D341Med (cell line): Measurements from ENCODE around the gene ARL14.
"Not testable (repeated sequence)": the region's sequence is repeated elsewhere in the genome, so short reads cannot be mapped to it uniquely, and the experiment has no call there.

Experiments
- DNase-seq: peaks from one replicate; pipeline ENCODE4 v3.0.0; 2012; ENCODE audit warnings: low spot score

ARL14 gene

GRCh38 chr3:160677459-160677881 lies 510 bp downstream of the ARL14 start:
- DNase-seq, result no peak

- DNase-seq, result no peak
Observed at GRCh38 chr3:160678292-160678842, 1.4 kb downstream of the ARL14 start.

GRCh38 chr3:160684368-160684740 lies 7.4 kb downstream of the ARL14 start:
- no peak for DNase-seq

DNA sequence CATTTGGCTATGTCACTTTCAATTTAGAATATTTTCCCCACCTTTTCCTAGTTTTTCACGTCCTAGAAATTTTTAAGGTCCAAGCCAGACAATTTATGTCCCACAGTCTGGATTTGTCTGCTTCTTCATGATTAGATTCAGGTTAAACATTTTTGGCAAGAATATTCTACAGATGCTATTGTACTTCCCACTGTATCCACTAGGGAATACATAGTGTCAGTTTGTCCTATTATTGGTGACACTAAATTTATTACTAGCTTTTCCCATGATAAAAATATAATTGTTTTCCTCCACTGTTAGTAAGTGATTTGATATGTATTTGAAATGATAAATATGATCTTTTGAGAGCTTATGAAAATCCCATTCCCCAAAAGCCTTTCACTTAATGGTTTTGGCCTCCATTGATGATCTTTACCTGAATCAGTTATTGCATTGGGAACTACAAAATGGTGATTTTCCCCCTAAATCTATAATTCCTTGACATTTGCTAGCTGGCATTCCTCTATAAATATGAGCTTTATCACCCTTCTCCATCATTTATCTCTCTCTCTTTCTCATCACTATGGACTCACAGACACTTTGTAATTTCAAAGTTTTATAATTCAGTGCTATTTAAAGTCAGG lies 8.3 kb downstream of the ARL14 start:
- no peak for DNase-seq

DNA sequence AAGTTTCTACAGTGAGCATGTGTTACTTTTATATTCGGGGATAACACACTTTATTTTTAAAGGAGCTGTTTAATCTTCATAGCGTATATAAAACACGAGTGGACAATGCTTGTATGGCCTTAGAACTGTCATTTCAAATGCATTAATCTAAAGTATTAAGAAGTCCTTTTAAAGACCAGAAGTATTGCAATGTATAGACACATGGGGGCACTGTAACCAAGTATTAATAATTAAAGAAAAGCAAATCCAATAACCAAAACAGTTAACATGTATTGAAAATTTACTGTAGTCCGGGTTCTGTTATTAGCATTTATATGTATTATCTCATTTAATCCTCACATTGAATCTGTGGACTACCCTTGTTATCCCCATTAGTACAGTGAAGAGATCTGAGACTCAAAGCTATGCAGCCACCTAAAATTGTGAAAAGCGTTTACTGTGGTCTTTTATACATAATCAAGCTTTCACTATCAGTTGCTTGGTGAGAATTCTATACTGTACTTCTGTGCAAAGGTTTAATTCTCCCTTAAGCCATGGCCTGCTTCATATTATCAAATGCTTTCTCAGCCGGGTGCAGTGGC lies 10.1 kb downstream of the ARL14 start:
- peak; percentile 28 for DNase-seq

- DNase-seq, result no peak
Observed at GRCh38 chr3:160691151-160691550, 14.2 kb downstream of the ARL14 start.

GRCh38 chr3:160691962-160692361 lies 15.0 kb downstream of the ARL14 start:
- no peak for DNase-seq

- DNase-seq, result no peak
Observed at GRCh38 chr3:160693191-160693590, 16.2 kb downstream of the ARL14 start.

DNA sequence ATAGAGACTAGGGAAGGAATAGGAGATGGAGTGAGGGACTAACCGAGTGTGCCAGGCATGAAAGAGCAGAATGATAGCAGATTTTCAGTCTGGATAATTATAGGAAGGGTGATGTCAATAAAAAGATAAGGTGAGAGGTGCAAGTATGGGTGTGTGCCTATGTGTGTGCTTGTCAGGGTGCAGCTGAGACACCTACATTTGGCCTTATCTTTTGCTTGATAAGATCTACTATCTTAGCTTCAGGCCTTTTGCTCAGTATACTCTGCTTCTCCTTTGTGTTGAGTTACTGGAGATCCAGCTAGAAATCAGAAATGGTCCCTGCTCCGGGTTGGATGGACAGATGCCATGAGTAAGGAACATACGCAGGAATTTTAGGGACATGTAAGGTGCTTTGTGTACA lies 17.4 kb downstream of the ARL14 start:
- no peak for DNase-seq

GRCh38 chr3:160695003-160695402 lies 18.0 kb downstream of the ARL14 start:
- DNase-seq, result no peak

GRCh38 chr3:160695915-160696327 lies 19.0 kb downstream of the ARL14 start:
- DNase-seq, result no peak

GRCh38 chr3:160697637-160698380 lies 20.8 kb downstream of the ARL14 start:
- DNase-seq, result no peak

- DNase-seq, result no peak
Observed at GRCh38 chr3:160698599-160699195, 21.7 kb downstream of the ARL14 start.

DNA sequence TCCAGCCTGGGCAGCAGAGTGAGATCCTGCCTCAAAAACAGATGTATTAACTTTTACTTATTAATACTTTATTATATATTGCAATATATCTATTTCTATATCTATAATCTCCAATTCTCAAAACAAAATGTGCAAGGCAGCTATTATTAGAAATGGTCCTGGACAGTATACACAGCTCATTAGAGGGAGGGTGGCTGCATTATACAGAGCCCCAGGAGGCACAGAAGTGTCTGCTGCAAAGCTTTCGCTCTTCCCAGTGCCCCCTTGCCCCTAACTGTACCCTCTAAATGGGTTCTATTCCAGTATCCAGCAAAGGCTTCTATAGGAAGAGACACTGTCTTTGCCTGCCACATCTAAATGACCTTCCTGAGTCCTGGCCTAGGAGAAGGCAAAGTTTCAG lies 24.5 kb downstream of the ARL14 start:
- no peak for DNase-seq

- no peak for DNase-seq
Observed at GRCh38 chr3:160702290-160702689, 25.3 kb downstream of the ARL14 start.

DNA sequence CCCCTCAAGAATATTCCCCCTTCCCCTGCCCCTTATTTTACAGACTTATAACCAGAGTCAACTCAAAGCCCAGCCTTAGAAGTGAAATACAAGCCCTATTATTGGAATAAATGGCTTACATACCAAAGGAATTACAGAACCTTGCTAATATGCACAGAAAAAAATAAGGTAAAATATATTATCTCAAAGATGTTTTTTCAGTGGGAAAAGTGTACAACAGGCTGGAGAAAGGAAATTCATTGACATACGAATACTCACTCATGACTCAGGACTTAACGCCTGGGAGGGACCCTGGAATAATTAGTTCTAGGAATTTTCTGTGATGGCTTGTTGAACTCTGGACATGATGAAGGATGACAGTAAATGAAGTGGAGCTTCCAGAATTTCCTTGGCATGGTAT lies 27.0 kb downstream of the ARL14 start:
- DNase-seq, result no peak

DNA sequence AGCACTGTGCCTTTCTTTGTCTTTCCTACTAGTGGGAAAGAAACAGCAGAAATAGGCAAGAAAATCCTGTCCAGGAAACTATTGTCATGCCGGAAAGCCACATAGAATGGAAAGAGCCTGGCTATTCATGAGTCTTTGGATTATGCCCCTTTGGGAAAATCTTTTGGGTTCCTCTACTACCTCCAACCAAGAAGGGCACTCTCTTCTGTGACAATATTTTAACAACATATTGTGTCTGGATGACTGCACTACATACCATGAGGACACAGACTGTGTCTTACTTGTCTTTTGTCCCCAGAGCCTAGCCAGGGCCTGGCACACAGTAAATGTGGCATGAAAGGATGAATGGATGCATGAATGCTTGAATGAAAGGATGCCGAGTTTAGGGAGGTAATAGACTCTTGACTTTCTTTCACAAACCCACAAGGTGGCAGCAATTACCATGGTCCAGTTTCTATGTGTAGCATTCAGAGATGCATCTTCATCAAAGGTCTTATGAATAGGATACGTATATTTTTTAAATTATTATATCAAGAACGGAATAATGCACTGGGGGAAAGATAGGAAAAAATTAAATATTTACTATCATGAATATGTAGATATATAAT lies 30.3 kb downstream of the ARL14 start:
- peak; percentile 62 for DNase-seq

- no peak for DNase-seq
Observed at GRCh38 chr3:160709477-160710182, 32.7 kb downstream of the ARL14 start.

DNA sequence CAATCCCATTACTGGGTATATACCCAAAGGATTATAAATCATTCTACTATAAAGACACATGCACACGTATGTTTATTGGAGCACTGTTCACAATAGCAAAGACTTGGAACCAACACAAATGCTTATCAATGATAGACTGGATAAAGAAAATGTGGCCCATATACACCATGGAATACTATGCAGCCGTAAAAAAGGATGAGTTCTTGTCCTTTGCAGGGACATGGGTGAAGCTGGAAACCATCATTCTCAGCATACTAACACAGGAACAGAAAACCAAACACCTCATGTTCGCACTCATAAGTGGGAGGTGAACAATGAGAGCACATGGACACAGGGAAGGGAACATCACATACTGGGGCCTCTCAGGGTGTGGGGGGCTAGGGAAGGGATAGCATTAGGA lies 36.2 kb downstream of the ARL14 start:
- not testable (repeated sequence) for DNase-seq

GRCh38 chr3:160719710-160720109 lies 42.8 kb downstream of the ARL14 start:
- DNase-seq, result no peak

DNA sequence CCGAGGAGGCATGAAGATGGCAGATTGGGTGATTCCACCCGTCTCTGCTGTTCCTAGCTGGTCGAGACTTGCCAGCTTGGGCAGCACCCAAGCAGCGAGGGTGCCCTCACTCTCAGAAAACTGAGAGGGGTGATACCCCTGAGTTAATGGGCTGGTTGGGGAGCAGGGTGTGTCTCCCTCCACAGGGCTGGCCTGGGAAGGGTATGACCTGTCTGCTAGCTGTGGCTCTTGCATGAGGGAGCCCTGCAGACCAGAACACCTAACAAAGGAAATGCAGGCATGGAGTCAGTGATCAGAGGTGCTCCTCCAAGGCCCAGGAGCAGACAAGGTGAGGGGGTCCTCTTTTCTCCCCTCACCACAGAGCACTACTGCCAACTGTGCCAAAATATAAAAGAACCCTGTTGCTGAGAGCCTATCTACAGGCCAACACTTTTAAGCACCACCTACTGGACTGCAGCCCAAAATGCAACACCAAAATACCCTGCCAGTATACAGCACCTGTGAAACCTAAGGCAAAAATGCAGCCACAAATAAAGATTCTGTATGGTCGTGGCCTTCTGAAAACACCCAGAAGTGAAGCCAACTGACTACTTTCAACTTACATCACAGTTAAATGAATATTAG lies 43.3 kb downstream of the ARL14 start:
- DNase-seq, result no peak
